CD4-positive, alpha-beta T cell treated with Interleukin-17A for 1 hour (primary cell): ENCODE measurements around the gene KLHL14.
A peak's percentile ranks its signal among the peaks of the same experiment; 100 is the strongest.
"Not testable (repeated sequence)": the region's sequence is repeated elsewhere in the genome, so short reads cannot be mapped to it uniquely, and the experiment has no call there.

ENCODE experiments used
- DNase-seq: peaks from one replicate; pipeline ENCODE4 v3.0.0-alpha.2; 2020

Gene KLHL14

GRCh38 chr18:32714571-32715148 is 58.2 kb downstream of the KLHL14 start:
- DNase-seq: peak; percentile 40

- DNase-seq: no peak
These were observed 60.0 kb downstream of the KLHL14 start for GRCh38 chr18:32712860-32713259.

GRCh38 chr18:32711862-32712261 is 61.0 kb downstream of the KLHL14 start:
- DNase-seq: no peak

GRCh38 chr18:32707586-32707985 is 65.2 kb downstream of the KLHL14 start:
- no peak for DNase-seq

GRCh38 chr18:32707147-32707546 is 65.7 kb downstream of the KLHL14 start:
- DNase-seq: no peak

- DNase-seq: no peak
These were observed 71.5 kb downstream of the KLHL14 start for GRCh38 chr18:32701313-32701712.

GRCh38 chr18:32698153-32698552 is 74.7 kb downstream of the KLHL14 start:
- DNase-seq: no peak

GRCh38 chr18:32696376-32696775 is 76.4 kb downstream of the KLHL14 start:
- DNase-seq: no peak

- DNase-seq: no peak
These were observed 77.3 kb downstream of the KLHL14 start for GRCh38 chr18:32695534-32695933.

GRCh38 chr18:32688821-32689220 is 84.0 kb downstream of the KLHL14 start:
- DNase-seq: no peak

- DNase-seq: no peak
These were observed 87.9 kb downstream of the KLHL14 start for GRCh38 chr18:32684940-32685339.

- DNase-seq: no peak
These were observed 88.7 kb downstream of the KLHL14 start for GRCh38 chr18:32684096-32684495.

- no peak for DNase-seq
These were observed 89.8 kb downstream of the KLHL14 start for GRCh38 chr18:32683044-32683443.

- DNase-seq: no peak
These were observed 95.2 kb downstream of the KLHL14 start for GRCh38 chr18:32677578-32677977.

- no peak for DNase-seq
These were observed 98.3 kb downstream of the KLHL14 start for GRCh38 chr18:32674491-32674890.

- DNase-seq: no peak
These were observed 100.4 kb downstream of the KLHL14 start for GRCh38 chr18:32672398-32672797.

GRCh38 chr18:32670727-32671126 is 102.1 kb downstream of the KLHL14 start:
- DNase-seq: no peak

- no peak for DNase-seq
These were observed 103.2 kb downstream of the KLHL14 start for GRCh38 chr18:32669549-32670165.

GRCh38 chr18:32668956-32669355 is 103.9 kb downstream of the KLHL14 start:
- DNase-seq: no peak

GRCh38 chr18:32661486-32662299 is 111.1 kb downstream of the KLHL14 start:
- no peak for DNase-seq

- not testable (repeated sequence) for DNase-seq
These were observed 118.3 kb downstream of the KLHL14 start for GRCh38 chr18:32654507-32654906.

- not testable (repeated sequence) for DNase-seq
These were observed 135.2 kb downstream of the KLHL14 start for GRCh38 chr18:32637659-32638058.

GRCh38 chr18:32637226-32637625 is 135.6 kb downstream of the KLHL14 start:
- DNase-seq: no peak

GRCh38 chr18:32634876-32635431 is 137.9 kb downstream of the KLHL14 start:
- DNase-seq: no peak
